ENCODE measurements around the gene KCNA4.
"Not testable (repeated sequence)": the region's sequence is repeated elsewhere in the genome, so short reads cannot be mapped to it uniquely, and the experiment has no call there.

KCNA4 gene

DNA sequence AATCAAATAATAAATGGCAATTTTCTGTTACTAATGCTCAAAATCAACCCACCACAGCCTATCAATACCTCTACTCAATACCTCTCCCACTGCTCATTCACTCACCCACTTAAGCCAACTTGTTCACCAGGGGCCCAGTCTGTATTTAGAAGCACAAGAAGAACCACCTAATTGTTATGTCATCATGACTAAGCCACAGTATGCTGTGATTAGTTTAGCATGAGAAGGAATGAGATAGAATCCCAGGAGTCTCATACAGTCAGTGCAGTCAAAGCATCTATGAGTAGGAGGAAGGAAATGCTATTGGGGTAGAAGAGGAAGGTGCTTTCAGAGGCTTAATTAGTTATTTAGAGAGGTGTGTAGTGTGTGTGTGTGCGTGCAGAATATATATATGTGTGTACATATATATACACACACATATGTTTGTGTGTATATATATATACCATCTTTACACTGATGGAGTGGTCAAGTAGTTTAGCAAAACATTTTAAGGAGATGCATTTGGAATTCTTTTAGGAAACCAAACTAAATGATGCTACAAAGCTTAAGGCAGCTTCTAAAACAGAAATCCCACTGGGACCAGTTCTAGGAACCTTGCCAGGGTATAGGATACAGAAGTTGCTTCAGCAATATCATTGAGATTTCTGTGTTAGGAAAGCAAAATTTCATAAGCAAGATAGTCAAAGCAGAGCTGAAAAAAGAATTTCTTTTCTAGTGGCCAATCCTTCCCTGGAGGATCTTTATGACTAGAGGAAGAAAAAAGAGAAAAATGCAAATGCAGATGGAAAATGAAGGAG lies 27.5 kb downstream of the KCNA4 start:
- DNase-seq: no peak

- DNase-seq: no peak
Measured at GRCh38 chr11:29985248-29985647, 31.6 kb downstream of the KCNA4 start.

GRCh38 chr11:29984544-29984943 lies 32.3 kb downstream of the KCNA4 start:
- no peak for DNase-seq

GRCh38 chr11:29978549-29978948 lies 38.3 kb downstream of the KCNA4 start:
- DNase-seq: no peak

DNA sequence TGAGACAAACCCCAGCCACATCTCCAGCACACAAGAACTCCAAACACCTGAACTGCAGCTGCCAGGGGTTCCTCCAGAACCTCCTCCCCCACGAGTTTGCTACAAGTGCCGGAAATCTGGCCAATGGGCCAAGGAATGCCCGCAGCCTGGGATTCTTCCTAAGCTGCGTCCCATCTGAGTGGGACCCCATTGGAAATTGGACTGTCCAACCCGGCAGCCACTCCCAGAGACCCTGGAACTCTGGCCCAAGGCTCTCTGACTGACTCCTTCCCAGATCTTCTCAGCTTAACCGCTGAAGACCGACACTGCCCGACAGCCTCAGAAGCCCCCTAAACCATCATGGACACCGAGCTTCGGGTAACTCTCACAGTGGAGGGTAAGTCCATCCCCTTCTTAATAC lies 41.2 kb downstream of the KCNA4 start:
- DNase-seq: not testable (repeated sequence)

GRCh38 chr11:29963796-29964195 lies 53.0 kb downstream of the KCNA4 start:
- DNase-seq: no peak

GRCh38 chr11:29963036-29963435 lies 53.8 kb downstream of the KCNA4 start:
- no peak for DNase-seq

- DNase-seq: no peak
Measured at GRCh38 chr11:29962243-29962642, 54.6 kb downstream of the KCNA4 start.
